GM23338 (cell line): Measurements from ENCODE around the gene BMS1. TPM values are rescaled to one million over a fixed set of nuclear protein-coding genes. Genes with fewer than 3 reads are reported as not detected.

ENCODE experiments used
- ATAC-seq: fragments of 200-7000 bp; cut with Tn5 transposase; 3 replicates; pipeline ENCODE4 v1.9.1; 2020
- DNase-seq: peaks from one replicate; pipeline ENCODE4 v3.0.0-alpha.2; 2015; ENCODE audit warnings: low spot score
- H2AFZ ChIP-seq: fragments of 200-600 bp; sonication (generic); 2 replicates; pipeline ENCODE4 v1.8.0; 2016; ENCODE audit warnings: antibody characterized with exemption, mild to moderate bottlenecking, moderate library complexity
- H3F3A ChIP-seq: fragments of 200-600 bp; sonication (generic); replicated peaks from 2 replicates; pipeline ENCODE4 v1.8.0; 2017; ENCODE audit warnings: antibody characterized with exemption, mixed run types, low read depth
- H3K27ac ChIP-seq: fragments of 200-600 bp; sonication (generic); 2 replicates; pipeline ENCODE4 v1.6.1; 2016; ENCODE audit warnings: low read depth
- H3K27me3 ChIP-seq: fragments of 200-600 bp; sonication (generic); 2 replicates; pipeline ENCODE4 v1.8.0; 2016; ENCODE audit warnings: mild to moderate bottlenecking, mixed run types, moderate library complexity; ENCODE audit not compliant: insufficient read depth
- H3K36me3 ChIP-seq: fragments of 200-600 bp; sonication (generic); 2 replicates; pipeline ENCODE4 v1.8.0; 2016; ENCODE audit warnings: mild to moderate bottlenecking; ENCODE audit not compliant: insufficient read depth
- H3K4me1 ChIP-seq: fragments of 200-600 bp; sonication (generic); 2 replicates; pipeline ENCODE4 v1.8.0; 2016; ENCODE audit warnings: mild to moderate bottlenecking, moderate library complexity; ENCODE audit not compliant: insufficient read depth
- H3K4me2 ChIP-seq: fragments of 200-600 bp; sonication (generic); 2 replicates; pipeline ENCODE4 v1.7.1; 2017; ENCODE audit warnings: mixed run types
- H3K4me3 ChIP-seq: fragments of 200-600 bp; sonication (generic); 2 replicates; pipeline ENCODE4 v1.6.1; 2016; ENCODE audit warnings: mixed run types
- H3K79me2 ChIP-seq: fragments of 200-600 bp; sonication (generic); replicated peaks from 2 replicates; pipeline ENCODE4 v1.8.0; 2017; ENCODE audit warnings: mild to moderate bottlenecking; ENCODE audit not compliant: insufficient read depth
- H3K9me2 ChIP-seq: fragments of 200-600 bp; sonication (generic); 2 replicates; pipeline ENCODE4 v1.8.0; 2017; ENCODE audit not compliant: insufficient read depth
- H4K20me1 ChIP-seq: fragments of 200-600 bp; sonication (generic); replicated peaks from 2 replicates; pipeline ENCODE4 v1.8.0; 2017; ENCODE audit warnings: mild to moderate bottlenecking; ENCODE audit not compliant: insufficient read depth
- H3K27ac Mint-ChIP-seq: 2 replicates; pipeline ENCODE4 v1.8.0; 2020; ENCODE audit warnings: inconsistent platforms, mild to moderate bottlenecking, moderate library complexity, mixed read lengths
- H3K27me3 Mint-ChIP-seq: 3 replicates; pipeline ENCODE4 v1.8.0; 2022; ENCODE audit warnings: low read depth, mild to moderate bottlenecking, moderate library complexity, mixed read lengths, inconsistent platforms; ENCODE audit not compliant: insufficient read depth, poor library complexity
- H3K36me3 Mint-ChIP-seq: 3 replicates; pipeline ENCODE4 v1.8.0; 2021; ENCODE audit warnings: low read depth, mild to moderate bottlenecking, inconsistent platforms, moderate library complexity, mixed read lengths
- H3K4me1 Mint-ChIP-seq: 3 replicates; pipeline ENCODE4 v1.8.0; 2020; ENCODE audit warnings: mild to moderate bottlenecking, inconsistent platforms, mixed read lengths
- H3K4me3 Mint-ChIP-seq: 3 replicates; pipeline ENCODE4 v1.8.0; 2021; ENCODE audit warnings: moderate library complexity, mild to moderate bottlenecking, inconsistent platforms, mixed read lengths
- H3K9me3 Mint-ChIP-seq: 3 replicates; pipeline ENCODE4 v1.8.0; 2020; ENCODE audit warnings: moderate library complexity, mild to moderate bottlenecking, inconsistent platforms, mixed read lengths
- CREB1 ChIP-seq: fragments of 250-450 bp; sonication (Bioruptor Pico); IDR thresholded peaks from 2 replicates; pipeline ENCODE4 v1.5.0; 2020; ENCODE audit warnings: low read depth, mild to moderate bottlenecking, moderate library complexity
- CTCF ChIP-seq, 2 experiments: fragments of 200-600 bp in 1 of 2; sonication (generic) in 1 of 2; conservative IDR thresholded peaks; 2 replicates each; pipeline versions ENCODE4 v1.5.1 to v1.6.1; 2016 to 2017; ENCODE audit warnings: antibody characterized with exemption in 2 of 2, low read depth in 2 of 2, mild to moderate bottlenecking in 2 of 2, moderate library complexity in 1 of 2
- ETS1 ChIP-seq: IDR thresholded peaks from 2 replicates; pipeline ENCODE4 v1.6.1; 2016; ENCODE audit warnings: antibody characterized with exemption
- EZH2 ChIP-seq: fragments of 200-600 bp; sonication (generic); IDR thresholded peaks from one replicate; pipeline ENCODE4 v1.8.0; 2017; ENCODE audit warnings: antibody characterized with exemption, mild to moderate bottlenecking, low read depth; ENCODE audit not compliant: unreplicated experiment
- EZH2phosphoT487 ChIP-seq: fragments of 200-600 bp; sonication (generic); IDR thresholded peaks from one replicate; pipeline ENCODE4 v1.8.1; 2018; ENCODE audit warnings: antibody characterized with exemption; ENCODE audit not compliant: unreplicated experiment
- JUNB ChIP-seq: IDR thresholded peaks from one replicate; pipeline ENCODE4 v1.6.1; 2016; ENCODE audit warnings: antibody characterized with exemption; ENCODE audit not compliant: unreplicated experiment
- NANOG ChIP-seq: IDR thresholded peaks from 2 replicates; pipeline ENCODE4 v1.6.1; 2016; ENCODE audit warnings: antibody characterized with exemption, borderline replicate concordance
- POLR2AphosphoS5 ChIP-seq: IDR thresholded peaks from 2 replicates; pipeline ENCODE4 v1.6.1; 2016; ENCODE audit warnings: antibody characterized with exemption, low read depth
- REST ChIP-seq: IDR thresholded peaks from one replicate; pipeline ENCODE4 v1.6.1; 2018; ENCODE audit warnings: antibody characterized with exemption; ENCODE audit not compliant: unreplicated experiment
- STAT1 ChIP-seq: IDR thresholded peaks from one replicate; pipeline ENCODE4 v1.6.1; 2016; ENCODE audit warnings: antibody characterized with exemption; ENCODE audit not compliant: unreplicated experiment
- ZNF114 ChIP-seq: fragments of 250-450 bp; sonication (Bioruptor Pico); IDR thresholded peaks from 2 replicates; pipeline ENCODE4 v1.5.0; 2020; ENCODE audit warnings: mild to moderate bottlenecking, moderate library complexity
- polyA plus RNA-seq: library from polyadenylated mRNA; unstranded; fragments of >200 nt; fragmentation: Nextera tagmentation; extraction: Ambion mirVana; gene quantifications from 2 replicates; pipeline ENCODE4 v1.2.1, GENCODE V29; 2016
- total RNA-seq: library from RNA; depleted of rRNA; stranded (reverse); fragments of >200 nt; shearing (Covaris generic); gene quantifications from 2 replicates; pipeline ENCODE4 v1.2.3, GENCODE V29; 2014

BMS1 gene
- total and polyA plus RNA-seq, 2 experiments from 2014 or later = 26.4 to 37.7 TPM

DNA sequence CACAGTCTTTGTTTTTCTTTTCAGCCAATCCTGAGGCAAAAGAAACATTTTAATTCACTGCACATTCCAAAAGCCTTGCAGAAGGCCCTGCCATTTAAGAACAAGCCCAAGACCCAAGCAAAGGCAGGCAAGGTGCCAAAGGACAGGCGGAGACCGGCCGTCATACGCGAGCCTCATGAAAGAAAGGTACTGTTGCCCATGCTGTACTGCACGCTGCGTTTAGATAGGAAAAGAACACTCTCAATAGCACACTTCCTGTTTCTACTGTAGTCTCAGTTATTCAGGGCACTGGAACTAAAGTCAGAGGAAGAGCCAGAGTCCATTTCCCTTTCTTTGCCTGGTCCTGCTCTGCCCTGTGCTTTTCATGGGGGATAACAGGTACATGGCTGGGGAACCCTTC is 47.6 kb downstream of the BMS1 start:
- Histone ChIP-seq H3K36me3 (no peaks in the 10 kb centered on the region), H3K9me2 (no peaks in the 10 kb centered on the region), H3K79me2 (peaks cover 14% of the 10 kb centered on the region), H2AFZ (no peak overlapping the region), H4K20me1 (peaks cover 4% of the 10 kb centered on the region; the same call in 1 of the 2 replicates), H3F3A (no peaks in the 10 kb centered on the region), H3K4me3 (no peak overlapping the region), H3K27ac (no peak overlapping the region), H3K27me3 (no peaks in the 10 kb centered on the region), H3K4me1 (peaks cover 32% of the 10 kb centered on the region), H3K4me2 (no peak overlapping the region)
- H3K4me3 Mint-ChIP-seq = no peak overlapping the region
- H3K27me3 Mint-ChIP-seq = peaks cover 7% of the 10 kb centered on the region
- H3K9me3 Mint-ChIP-seq = no peaks in the 10 kb centered on the region; the same call in 2 of the 3 replicates
- TF ChIP-seq CTCF (conservative IDR thresholded peaks at IDR 0.05; ENCODE audit: low read depth in 2 of 2) (no peak), ETS1 (no peak), REST (no peak), POLR2AphosphoS5 (no peak), JUNB (no peak), STAT1 (no peak), NANOG (no peak), ZNF114 (CRISPR knock-in tag) (no peak), EZH2phosphoT487 (no peak), CREB1 (no peak), EZH2 (no peak)
- peaks cover 58% of the 10 kb centered on the region for H3K36me3 Mint-ChIP-seq
- H3K27ac Mint-ChIP-seq = no peak overlapping the region
- DNase-seq (no peak), ATAC-seq (no peak)
- peaks cover 44% of the 10 kb centered on the region for H3K4me1 Mint-ChIP-seq
